Common myeloid progenitor, CD34-positive (primary cell): ENCODE data around the gene C5orf46. TPM values are rescaled to one million over a fixed set of nuclear protein-coding genes. Genes with fewer than 3 reads are reported as not detected.
"Not testable (repeated sequence)": the region's sequence is repeated elsewhere in the genome, so short reads cannot be mapped to it uniquely, and the experiment has no call there.

Source experiments
- CTCF ChIA-PET: fragments of 350-600 bp; sonication (Branson Sonifier 250); formaldehyde crosslinking; loops from one replicate; lab custom pipeline; 2021; ENCODE audit warnings: antibody characterized with exemption; lab: Charles Lee
- POLR2A ChIA-PET: fragments of 350-600 bp; sonication (Branson Sonifier 250); formaldehyde crosslinking; loops from one replicate; lab custom pipeline; 2021; ENCODE audit warnings: antibody characterized with exemption; lab: Charles Lee
- DNase-seq, 3 donors: peaks; one replicate each; pipeline versions ENCODE4 v3.0.0 to v3.0.0-alpha.2; 2013
- H3K27ac ChIP-seq, 2 experiments: 1 replicate in 1 of 2; 2 replicates in 1 of 2; pipeline ENCODE4 v1.7.0; 2013; ENCODE audit warnings: inconsistent platforms in 2 of 2, low read length in 2 of 2, mild to moderate bottlenecking in 2 of 2, low read depth in 1 of 2, moderate library complexity in 1 of 2; ENCODE audit not compliant: severe bottlenecking in 2 of 2, insufficient read depth in 1 of 2, poor library complexity in 1 of 2
- H3K27me3 ChIP-seq, 5 experiments: replicated peaks in 2 of 5; 1 replicate in 3 of 5; 2 replicates in 2 of 5; pipeline versions ENCODE4 v1.6.1 to v1.7.0; 2013; ENCODE audit warnings: low read length in 4 of 5, mild to moderate bottlenecking in 2 of 5, moderate library complexity in 2 of 5, inconsistent platforms in 1 of 5; ENCODE audit not compliant: insufficient read depth in 5 of 5, control insufficient read depth in 4 of 5
- H3K36me3 ChIP-seq, 4 experiments: 1 replicate in 2 of 4; 2 replicates in 2 of 4; pipeline versions ENCODE4 v1.6.1 to v1.7.0; 2013; ENCODE audit warnings: low read length in 3 of 4, control low read depth in 1 of 4, mild to moderate bottlenecking in 1 of 4; ENCODE audit not compliant: control insufficient read depth in 4 of 4, insufficient read depth in 4 of 4
- H3K4me1 ChIP-seq, 4 experiments: 1 replicate in 3 of 4; 2 replicates in 1 of 4; pipeline versions ENCODE4 v1.6.1 to v1.7.1; 2013; ENCODE audit warnings: low read length in 3 of 4, mild to moderate bottlenecking in 3 of 4, control low read depth in 1 of 4, inconsistent platforms in 1 of 4, moderate library complexity in 1 of 4; ENCODE audit not compliant: control insufficient read depth in 4 of 4, insufficient read depth in 4 of 4; ENCODE audit errors: control extremely low read depth in 1 of 4
- H3K4me3 ChIP-seq, 7 experiments: 1 replicate in 4 of 7; 2 replicates in 3 of 7; pipeline versions ENCODE4 v1.5.1 to v1.7.0; 2013; ENCODE audit warnings: mild to moderate bottlenecking in 7 of 7, low read length in 6 of 7, moderate library complexity in 6 of 7, inconsistent platforms in 2 of 7, low read depth in 2 of 7, control low read depth in 1 of 7; ENCODE audit not compliant: insufficient read depth in 4 of 7, control insufficient read depth in 1 of 7; ENCODE audit errors: extremely low read depth in 1 of 7
- H3K9me3 ChIP-seq, 5 experiments: 1 replicate in 4 of 5; 2 replicates in 1 of 5; pipeline versions ENCODE4 v1.6.1 to v1.7.1; 2013; ENCODE audit warnings: low read length in 4 of 5, mild to moderate bottlenecking in 2 of 5, inconsistent platforms in 1 of 5, low read depth in 1 of 5, moderate library complexity in 1 of 5; ENCODE audit not compliant: control insufficient read depth in 4 of 5, insufficient read depth in 2 of 5; ENCODE audit errors: control extremely low read depth in 1 of 5
- WGBS: methylation state at CpG from one replicate; pipeline ENCODE4 v1.1.5; 2013; ENCODE audit not compliant: insufficient coverage; 5-methylcytosine and 5-hydroxymethylcytosine counted together
- polyA plus RNA-seq: library from polyadenylated mRNA; unstranded; fragments of 120-200 nt; gene quantifications from one replicate; pipeline ENCODE4 v1.2.1, GENCODE V29; 2013

Gene C5orf46
- not detected for polyA plus RNA-seq

GRCh38 chr5:147906326-147907095, at the start of gene C5orf46:
TSS of gene C5orf46 (minus strand) at chr5:147906538. CDS start at chr5:147906501, 37 bp downstream.
- no peak within 1 kb of the TSS for H3K27ac ChIP-seq
- no peaks in the 10 kb centered on the region for H3K27me3 ChIP-seq
- no peaks in the 10 kb centered on the region for H3K36me3 ChIP-seq
- H3K4me1 ChIP-seq, result peaks cover 0 to 4% (median 1%) of the 10 kb centered on the region in 4 experiments
- no peaks in the 10 kb centered on the region for H3K9me3 ChIP-seq
- CTCF ChIA-PET, result no interaction called here
- no peak within 1 kb of the TSS for H3K4me3 ChIP-seq
- 78% methylated on average over 8 of the region's 8 CpGs for WGBS
- DNase-seq, result no peak
- POLR2A ChIA-PET, result interaction anchor here (0.5 kb wide), 1 partner anchor 10 kb away, joined by 3 read pairs; no protein-coding TSS in a partner anchor

GRCh38 chr5:147954971-147955370, 48.6 kb upstream of the C5orf46 start:
- DNase-seq, result no peak
- 65% methylated on average over 5 of the region's 6 CpGs for WGBS
- Histone ChIP-seq H3K27ac (no peak overlapping the region), H3K9me3 (no peaks in the 10 kb centered on the region), H3K36me3 (no peaks in the 10 kb centered on the region), H3K27me3 (no peaks in the 10 kb centered on the region), H3K4me1 (no peaks in the 10 kb centered on the region), H3K4me3 (no peak overlapping the region)
- CTCF ChIA-PET, result no interaction called here
- POLR2A ChIA-PET, result interaction anchor here (0.6 kb wide), 1 partner anchor 95 kb away, joined by 3 read pairs; no protein-coding TSS in a partner anchor

DNA sequence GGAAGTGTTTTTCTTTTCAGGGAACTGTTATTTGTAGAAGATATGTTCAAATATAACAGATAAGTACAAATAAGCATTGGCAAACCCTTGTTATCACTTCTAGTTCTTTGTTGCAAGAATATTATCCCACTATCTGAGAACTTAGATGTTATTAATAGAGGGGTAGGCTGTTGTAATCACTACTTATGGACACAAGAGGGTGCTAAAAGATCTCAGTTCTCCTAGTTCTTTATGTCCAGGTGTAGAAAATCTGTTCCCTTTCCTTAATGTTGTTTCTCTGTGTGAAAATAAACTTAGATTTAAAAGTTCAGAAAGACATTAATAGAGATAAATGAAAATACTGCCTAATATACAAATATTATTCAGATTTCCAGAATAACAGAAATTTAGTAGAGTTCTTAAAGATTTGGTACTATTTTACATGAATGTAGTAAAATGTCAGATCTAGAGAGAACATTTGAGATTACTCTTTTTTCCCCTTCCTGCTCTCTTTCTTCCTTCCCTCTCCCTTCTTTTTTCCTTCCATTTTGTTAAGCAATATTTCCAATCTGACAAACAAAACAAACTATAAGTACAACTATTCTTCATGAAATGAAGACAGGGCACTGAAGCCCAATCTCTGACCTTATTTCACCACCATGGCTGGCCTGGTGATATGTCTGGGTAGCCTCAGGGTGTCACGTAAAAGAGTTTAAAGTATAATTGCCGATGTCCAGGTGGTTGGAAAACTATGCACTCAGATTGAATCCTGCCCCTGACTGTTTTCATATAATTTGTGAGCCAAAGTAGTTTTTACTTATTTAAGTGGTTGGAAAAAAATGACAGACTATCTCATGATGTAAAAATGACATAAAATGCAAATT, 43.6 kb upstream of the C5orf46 start:
- Histone ChIP-seq H3K27ac (no peak overlapping the region), H3K9me3 (no peaks in the 10 kb centered on the region), H3K36me3 (no peaks in the 10 kb centered on the region), H3K4me1 (no peaks in the 10 kb centered on the region), H3K4me3 (no peak overlapping the region), H3K27me3 (no peaks in the 10 kb centered on the region)
- CTCF ChIA-PET, result interaction anchor here (0.7 to 1.5 kb wide), 9 partner anchors 8 to 781 kb away, joined by 3 to 6 read pairs (median 3); no protein-coding TSS in a partner anchor
- POLR2A ChIA-PET, result no interaction called here
- WGBS, result 80% methylated on average over 1 of the region's 2 CpGs
- peak in 2 of 3 donors; percentile 48 to 55 for DNase-seq

DNA sequence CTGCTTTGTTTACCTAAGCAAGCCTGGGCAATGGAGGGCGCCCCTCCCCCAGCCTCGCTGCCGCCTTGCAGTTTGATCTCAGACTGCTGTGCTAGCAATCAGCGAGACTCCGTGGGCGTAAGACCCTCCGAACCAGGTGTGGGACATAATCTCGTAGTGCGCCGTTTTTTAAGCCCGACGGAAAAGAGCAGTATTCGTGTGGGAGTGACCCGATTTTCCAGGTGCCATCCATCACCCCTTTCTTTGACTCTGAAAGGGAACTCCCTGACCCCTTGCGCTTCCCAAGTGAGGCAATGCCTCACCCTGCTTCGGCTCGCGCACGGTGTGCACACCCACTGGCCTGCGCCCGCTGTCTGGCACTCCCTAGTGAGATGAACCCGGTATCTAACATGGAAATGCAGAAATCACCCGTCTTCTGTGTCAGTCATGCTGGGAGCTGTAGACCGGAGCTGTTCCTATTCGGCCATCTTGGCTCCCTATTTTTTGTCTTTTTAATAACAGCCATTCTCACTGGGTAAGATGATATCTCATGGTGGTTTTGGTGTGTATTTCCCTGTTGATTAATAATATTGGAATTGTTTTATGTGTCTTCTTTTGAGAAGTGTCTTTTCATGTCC, 40.4 kb upstream of the C5orf46 start:
- H3K36me3 ChIP-seq, H3K4me3 ChIP-seq, H3K27ac ChIP-seq, H3K9me3 ChIP-seq, DNase-seq, H3K27me3 ChIP-seq, POLR2A ChIA-PET, H3K4me1 ChIP-seq: not testable (repeated sequence)
- CTCF ChIA-PET, result interaction anchor here (0.6 kb wide), 1 partner anchor 295 kb away, joined by 3 read pairs; no protein-coding TSS in a partner anchor
- WGBS, result 97% methylated on average over 21 of the region's 25 CpGs

GRCh38 chr5:147939431-147940114, 33.2 kb upstream of the C5orf46 start:
- H3K27ac ChIP-seq, result no peak overlapping the region
- DNase-seq, result no peak
- CTCF ChIA-PET, result interaction anchor here (0.9 to 1.2 kb wide), 3 partner anchors 11 to 83 kb away, joined by 3 to 4 read pairs (median 3); no protein-coding TSS in a partner anchor
- H3K36me3 ChIP-seq, result no peaks in the 10 kb centered on the region
- no peaks in the 10 kb centered on the region for H3K4me1 ChIP-seq
- 100% methylated on average over 4 of the region's 4 CpGs for WGBS
- H3K4me3 ChIP-seq, result no peak overlapping the region
- POLR2A ChIA-PET, result no interaction called here
- no peaks in the 10 kb centered on the region for H3K9me3 ChIP-seq
- H3K27me3 ChIP-seq, result no peaks in the 10 kb centered on the region

- peaks cover 0 to 2% (median 0%) of the 10 kb centered on the region in 5 experiments for H3K9me3 ChIP-seq
- no peak overlapping the region for H3K27ac ChIP-seq
- CTCF ChIA-PET, result interaction anchor here (0.8 to 8.8 kb wide), 19 partner anchors 9 to 302 kb away, joined by 3 to 118 read pairs (median 5); partner anchors contain the start of gene JAKMIP2
- DNase-seq, result peak; percentile 71 to 83 (median 82)
- no peaks in the 10 kb centered on the region for H3K36me3 ChIP-seq
- POLR2A ChIA-PET, result no interaction called here
- no peaks in the 10 kb centered on the region for H3K27me3 ChIP-seq
- 5% methylated on average over 3 of the region's 3 CpGs for WGBS
- no peak overlapping the region for H3K4me3 ChIP-seq
- peaks cover 0 to 12% (median 1%) of the 10 kb centered on the region in 4 experiments for H3K4me1 ChIP-seq
Measured at GRCh38 chr5:147935032-147935431, 28.7 kb upstream of the C5orf46 start.
